Measurements from ENCODE around the gene SEC16B.

DNA sequence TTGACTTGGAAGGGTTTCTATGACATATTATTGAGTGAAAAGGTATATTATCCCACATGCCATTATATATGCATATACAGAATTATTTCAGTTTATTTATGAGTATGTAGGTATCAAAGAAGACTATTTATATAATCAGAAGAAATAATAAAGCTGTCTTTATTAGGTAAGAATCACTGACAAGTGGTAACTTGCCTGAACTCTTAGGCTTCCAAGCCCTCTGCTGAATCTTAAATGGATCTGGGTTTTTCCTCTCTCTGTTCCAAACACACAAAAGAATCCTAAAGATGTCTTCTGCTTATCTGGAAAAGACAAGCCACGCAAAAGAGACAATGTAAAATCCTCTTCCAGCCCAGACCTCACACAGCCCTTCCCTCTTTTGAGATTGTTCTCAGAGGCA, 14.9 kb upstream of the SEC16B start:
- TF ChIP-seq EZH2 (IDR thresholded peaks at IDR 0.05; ENCODE audit: borderline replicate concordance, low read depth, low read length) (no peak), ZNF121 (CRISPR knock-in tag; conservative IDR thresholded peaks at IDR 0.05) (no peak), NBN (IDR thresholded peaks at IDR 0.05; ENCODE audit: low read depth) (no peak), ZNF57 (CRISPR knock-in tag; IDR thresholded peaks at IDR 0.05) (no peak), HCFC1 (IDR thresholded peaks at IDR 0.05; ENCODE audit: low read depth, low read length) (no peak), ETV5 (CRISPR knock-in tag; IDR thresholded peaks at IDR 0.05; ENCODE audit: low read depth) (no peak)
- TF ChIP-seq, protein P1, sequence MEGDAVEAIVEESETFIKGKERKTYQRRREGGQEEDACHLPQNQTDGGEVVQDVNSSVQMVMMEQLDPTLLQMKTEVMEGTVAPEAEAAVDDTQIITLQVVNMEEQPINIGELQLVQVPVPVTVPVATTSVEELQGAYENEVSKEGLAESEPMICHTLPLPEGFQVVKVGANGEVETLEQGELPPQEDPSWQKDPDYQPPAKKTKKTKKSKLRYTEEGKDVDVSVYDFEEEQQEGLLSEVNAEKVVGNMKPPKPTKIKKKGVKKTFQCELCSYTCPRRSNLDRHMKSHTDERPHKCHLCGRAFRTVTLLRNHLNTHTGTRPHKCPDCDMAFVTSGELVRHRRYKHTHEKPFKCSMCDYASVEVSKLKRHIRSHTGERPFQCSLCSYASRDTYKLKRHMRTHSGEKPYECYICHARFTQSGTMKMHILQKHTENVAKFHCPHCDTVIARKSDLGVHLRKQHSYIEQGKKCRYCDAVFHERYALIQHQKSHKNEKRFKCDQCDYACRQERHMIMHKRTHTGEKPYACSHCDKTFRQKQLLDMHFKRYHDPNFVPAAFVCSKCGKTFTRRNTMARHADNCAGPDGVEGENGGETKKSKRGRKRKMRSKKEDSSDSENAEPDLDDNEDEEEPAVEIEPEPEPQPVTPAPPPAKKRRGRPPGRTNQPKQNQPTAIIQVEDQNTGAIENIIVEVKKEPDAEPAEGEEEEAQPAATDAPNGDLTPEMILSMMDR (IDR thresholded peaks at IDR 0.05 in 2 of 3, conservative IDR thresholded peaks at IDR 0.05 in 1 of 3; ENCODE audit: insufficient read depth in 2 of 3, low read depth in 1 of 3, low read length in 3 of 3), result no peak
- TF ChIP-seq, protein P2, sequence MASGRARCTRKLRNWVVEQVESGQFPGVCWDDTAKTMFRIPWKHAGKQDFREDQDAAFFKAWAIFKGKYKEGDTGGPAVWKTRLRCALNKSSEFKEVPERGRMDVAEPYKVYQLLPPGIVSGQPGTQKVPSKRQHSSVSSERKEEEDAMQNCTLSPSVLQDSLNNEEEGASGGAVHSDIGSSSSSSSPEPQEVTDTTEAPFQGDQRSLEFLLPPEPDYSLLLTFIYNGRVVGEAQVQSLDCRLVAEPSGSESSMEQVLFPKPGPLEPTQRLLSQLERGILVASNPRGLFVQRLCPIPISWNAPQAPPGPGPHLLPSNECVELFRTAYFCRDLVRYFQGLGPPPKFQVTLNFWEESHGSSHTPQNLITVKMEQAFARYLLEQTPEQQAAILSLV (tag; IDR thresholded peaks at IDR 0.05), result no peak

All from K562 (cell line).